ENCODE results near the gene CBFA2T2.
"Not testable (repeated sequence)": the region's sequence is repeated elsewhere in the genome, so short reads cannot be mapped to it uniquely, and the experiment has no call there.

Gene CBFA2T2

GRCh38 chr20:33456916-33457642 lies 32.8 kb upstream of the CBFA2T2 start:
- not testable (repeated sequence) for H3K9ac ChIP-seq (ENCODE audit: low read depth, low read length); H3K4me1 ChIP-seq (ENCODE audit: control insufficient read depth, insufficient read depth, low read length); H3K27ac ChIP-seq (ENCODE audit: low read depth, low read length); H3K27me3 ChIP-seq (ENCODE audit: control insufficient read depth, insufficient read depth, low read length); H3K36me3 ChIP-seq (ENCODE audit: control insufficient read depth, insufficient read depth, low read length); H3K4me3 ChIP-seq (ENCODE audit: low read depth, low read length); H3K9me3 ChIP-seq (ENCODE audit: control insufficient read depth, insufficient read depth, low read length)

- H3K9ac ChIP-seq (ENCODE audit: low read depth, low read length) = no peak overlapping the region
- H3K36me3 ChIP-seq (ENCODE audit: control insufficient read depth, insufficient read depth, low read length) = no peaks in the 10 kb centered on the region
- H3K4me3 ChIP-seq (ENCODE audit: low read depth, low read length) = no peak overlapping the region
- no peak overlapping the region for H3K27ac ChIP-seq (ENCODE audit: low read depth, low read length)
- no peaks in the 10 kb centered on the region for H3K9me3 ChIP-seq (ENCODE audit: control insufficient read depth, insufficient read depth, low read length)
- H3K27me3 ChIP-seq (ENCODE audit: control insufficient read depth, insufficient read depth, low read length) = no peaks in the 10 kb centered on the region
- H3K4me1 ChIP-seq (ENCODE audit: control insufficient read depth, insufficient read depth, low read length) = no peaks in the 10 kb centered on the region
These were observed 30.3 kb upstream of the CBFA2T2 start for GRCh38 chr20:33459599-33459998.

GRCh38 chr20:33460711-33461110 lies 29.2 kb upstream of the CBFA2T2 start:
- Histone ChIP-seq H3K27ac (ENCODE audit: low read depth, low read length) (no peak overlapping the region), H3K27me3 (ENCODE audit: control insufficient read depth, insufficient read depth, low read length) (no peaks in the 10 kb centered on the region), H3K4me3 (ENCODE audit: low read depth, low read length) (no peak overlapping the region), H3K36me3 (ENCODE audit: control insufficient read depth, insufficient read depth, low read length) (no peaks in the 10 kb centered on the region), H3K9me3 (ENCODE audit: control insufficient read depth, insufficient read depth, low read length) (no peaks in the 10 kb centered on the region), H3K9ac (ENCODE audit: low read depth, low read length) (no peak overlapping the region), H3K4me1 (ENCODE audit: control insufficient read depth, insufficient read depth, low read length) (no peaks in the 10 kb centered on the region)

- no peak overlapping the region for H3K4me3 ChIP-seq (ENCODE audit: low read depth, low read length)
- H3K36me3 ChIP-seq (ENCODE audit: control insufficient read depth, insufficient read depth, low read length) = no peaks in the 10 kb centered on the region
- H3K9ac ChIP-seq (ENCODE audit: low read depth, low read length) = no peak overlapping the region
- H3K9me3 ChIP-seq (ENCODE audit: control insufficient read depth, insufficient read depth, low read length) = no peaks in the 10 kb centered on the region
- H3K27ac ChIP-seq (ENCODE audit: low read depth, low read length) = no peak overlapping the region
- no peaks in the 10 kb centered on the region for H3K27me3 ChIP-seq (ENCODE audit: control insufficient read depth, insufficient read depth, low read length)
- H3K4me1 ChIP-seq (ENCODE audit: control insufficient read depth, insufficient read depth, low read length) = no peaks in the 10 kb centered on the region
These were observed 26.4 kb upstream of the CBFA2T2 start for GRCh38 chr20:33463332-33464101.

- H3K27me3 ChIP-seq (ENCODE audit: control insufficient read depth, insufficient read depth, low read length); H3K4me1 ChIP-seq (ENCODE audit: control insufficient read depth, insufficient read depth, low read length); H3K36me3 ChIP-seq (ENCODE audit: control insufficient read depth, insufficient read depth, low read length); H3K4me3 ChIP-seq (ENCODE audit: low read depth, low read length); H3K9me3 ChIP-seq (ENCODE audit: control insufficient read depth, insufficient read depth, low read length); H3K27ac ChIP-seq (ENCODE audit: low read depth, low read length); H3K9ac ChIP-seq (ENCODE audit: low read depth, low read length): not testable (repeated sequence)
These were observed 25.1 kb upstream of the CBFA2T2 start for GRCh38 chr20:33464759-33465158.

GRCh38 chr20:33465481-33466302 lies 24.2 kb upstream of the CBFA2T2 start:
- no peaks in the 10 kb centered on the region for H3K4me1 ChIP-seq (ENCODE audit: control insufficient read depth, insufficient read depth, low read length)
- H3K27me3 ChIP-seq (ENCODE audit: control insufficient read depth, insufficient read depth, low read length) = no peaks in the 10 kb centered on the region
- no peak overlapping the region for H3K4me3 ChIP-seq (ENCODE audit: low read depth, low read length)
- no peak overlapping the region for H3K9ac ChIP-seq (ENCODE audit: low read depth, low read length)
- H3K36me3 ChIP-seq (ENCODE audit: control insufficient read depth, insufficient read depth, low read length) = no peaks in the 10 kb centered on the region
- H3K9me3 ChIP-seq (ENCODE audit: control insufficient read depth, insufficient read depth, low read length) = no peaks in the 10 kb centered on the region
- no peak overlapping the region for H3K27ac ChIP-seq (ENCODE audit: low read depth, low read length)

- Histone ChIP-seq H3K36me3 (ENCODE audit: control insufficient read depth, insufficient read depth, low read length) (no peaks in the 10 kb centered on the region), H3K9ac (ENCODE audit: low read depth, low read length) (no peak overlapping the region), H3K9me3 (ENCODE audit: control insufficient read depth, insufficient read depth, low read length) (no peaks in the 10 kb centered on the region), H3K4me1 (ENCODE audit: control insufficient read depth, insufficient read depth, low read length) (no peaks in the 10 kb centered on the region), H3K27me3 (ENCODE audit: control insufficient read depth, insufficient read depth, low read length) (no peaks in the 10 kb centered on the region), H3K27ac (ENCODE audit: low read depth, low read length) (no peak overlapping the region), H3K4me3 (ENCODE audit: low read depth, low read length) (no peak overlapping the region)
These were observed 23.6 kb upstream of the CBFA2T2 start for GRCh38 chr20:33466303-33466646.

- H3K4me3 ChIP-seq (ENCODE audit: low read depth, low read length) = no peak overlapping the region
- no peak overlapping the region for H3K27ac ChIP-seq (ENCODE audit: low read depth, low read length)
- no peaks in the 10 kb centered on the region for H3K36me3 ChIP-seq (ENCODE audit: control insufficient read depth, insufficient read depth, low read length)
- no peaks in the 10 kb centered on the region for H3K27me3 ChIP-seq (ENCODE audit: control insufficient read depth, insufficient read depth, low read length)
- H3K9me3 ChIP-seq (ENCODE audit: control insufficient read depth, insufficient read depth, low read length) = no peaks in the 10 kb centered on the region
- peaks cover 4% of the 10 kb centered on the region for H3K4me1 ChIP-seq (ENCODE audit: control insufficient read depth, insufficient read depth, low read length)
- H3K9ac ChIP-seq (ENCODE audit: low read depth, low read length) = no peak overlapping the region
These were observed 19.4 kb upstream of the CBFA2T2 start for GRCh38 chr20:33470457-33470856.

GRCh38 chr20:33470866-33471265 lies 19.0 kb upstream of the CBFA2T2 start:
- Histone ChIP-seq H3K27me3 (ENCODE audit: control insufficient read depth, insufficient read depth, low read length) (no peaks in the 10 kb centered on the region), H3K27ac (ENCODE audit: low read depth, low read length) (no peak overlapping the region), H3K9me3 (ENCODE audit: control insufficient read depth, insufficient read depth, low read length) (no peaks in the 10 kb centered on the region), H3K4me1 (ENCODE audit: control insufficient read depth, insufficient read depth, low read length) (peaks cover 7% of the 10 kb centered on the region), H3K9ac (ENCODE audit: low read depth, low read length) (no peak overlapping the region), H3K4me3 (ENCODE audit: low read depth, low read length) (no peak overlapping the region), H3K36me3 (ENCODE audit: control insufficient read depth, insufficient read depth, low read length) (no peaks in the 10 kb centered on the region)

- H3K4me1 ChIP-seq (ENCODE audit: control insufficient read depth, insufficient read depth, low read length) = peaks cover 11% of the 10 kb centered on the region
- no peaks in the 10 kb centered on the region for H3K27me3 ChIP-seq (ENCODE audit: control insufficient read depth, insufficient read depth, low read length)
- H3K27ac ChIP-seq (ENCODE audit: low read depth, low read length) = no peak overlapping the region
- H3K4me3 ChIP-seq (ENCODE audit: low read depth, low read length) = no peak overlapping the region
- H3K9me3 ChIP-seq (ENCODE audit: control insufficient read depth, insufficient read depth, low read length) = no peaks in the 10 kb centered on the region
- no peaks in the 10 kb centered on the region for H3K36me3 ChIP-seq (ENCODE audit: control insufficient read depth, insufficient read depth, low read length)
- H3K9ac ChIP-seq (ENCODE audit: low read depth, low read length) = no peak overlapping the region
These were observed 16.9 kb upstream of the CBFA2T2 start for GRCh38 chr20:33472868-33473435.

Data from HUES48 (cell line).